ENCODE results near the gene A4GALT.

Gene A4GALT

DNA sequence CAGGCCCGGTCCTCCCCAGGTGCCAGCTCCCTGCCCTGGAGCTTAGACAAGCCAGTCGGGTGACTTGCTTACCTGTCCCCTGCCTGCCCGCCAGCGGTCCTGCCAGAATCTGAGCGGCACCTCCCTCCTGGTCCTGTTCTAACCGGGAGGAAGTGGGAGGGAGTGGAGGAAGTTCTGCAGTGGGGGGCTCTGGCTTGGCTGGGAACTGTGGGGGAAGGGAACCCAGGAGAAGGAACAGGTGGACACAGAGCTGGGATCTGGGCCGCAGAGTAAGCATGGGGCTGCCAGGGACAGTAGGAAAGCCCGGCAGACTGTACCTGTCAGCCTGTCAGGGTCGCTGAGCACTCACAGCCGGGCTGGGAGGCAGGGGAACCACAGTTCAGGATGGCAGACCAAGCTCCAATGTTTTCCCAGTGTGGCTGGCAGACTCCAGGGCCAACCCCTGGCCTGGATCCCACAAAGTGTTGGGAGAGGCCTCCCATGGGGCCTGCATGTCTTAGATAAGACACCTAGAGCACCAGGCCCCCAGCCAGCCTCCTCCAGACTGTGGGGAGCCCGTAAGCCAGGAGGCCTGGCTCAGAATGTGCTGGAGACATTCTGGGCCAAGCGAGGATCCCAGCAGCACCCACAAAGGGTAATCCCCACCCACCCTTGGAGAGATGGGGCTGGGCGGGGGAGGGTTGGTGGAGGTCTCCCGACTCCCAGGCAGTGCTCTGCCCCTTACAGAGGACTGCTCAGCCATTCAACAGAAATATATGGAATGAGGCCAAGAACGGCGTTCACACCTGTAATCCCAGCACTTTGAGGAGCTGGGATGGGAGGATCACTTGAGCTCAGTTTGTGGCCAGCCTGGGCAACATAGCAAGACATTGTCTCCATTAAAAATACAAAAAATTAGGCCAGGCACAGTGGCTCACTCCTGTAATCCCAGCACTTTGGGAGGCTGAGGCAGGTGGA, 73.8 kb downstream of the A4GALT start:
- DNase-seq = no peak

DNA sequence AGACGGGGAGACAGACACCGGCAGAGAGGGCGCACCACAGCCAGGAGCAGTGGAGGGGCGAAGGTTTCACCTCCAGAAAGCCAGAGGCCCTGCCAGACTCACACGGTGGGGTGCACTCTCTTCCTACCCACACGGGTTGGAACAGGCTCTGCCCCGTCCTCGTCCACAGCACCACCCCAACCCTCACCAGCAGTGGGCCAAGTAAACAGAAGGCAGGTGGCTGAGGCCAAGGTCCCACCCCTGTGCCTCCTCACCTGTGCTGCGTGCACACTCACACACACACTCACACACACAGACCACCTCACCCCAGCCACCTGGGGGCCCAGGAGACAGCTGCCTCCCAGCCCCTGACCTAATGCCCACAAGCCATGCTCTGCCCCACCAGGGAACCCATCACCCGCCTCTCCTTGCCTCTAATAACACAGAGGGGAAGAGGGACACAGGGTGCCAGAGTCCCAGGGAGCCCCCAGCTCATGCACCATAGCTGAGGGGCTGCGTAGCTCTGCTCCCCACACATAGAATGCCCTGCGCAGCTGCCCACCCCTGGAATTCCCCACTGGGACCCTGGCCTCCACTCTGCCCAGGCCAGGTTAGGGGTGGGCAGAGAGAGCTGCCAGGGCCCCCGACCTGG, 74.6 kb downstream of the A4GALT start:
- no peak for DNase-seq

DNA sequence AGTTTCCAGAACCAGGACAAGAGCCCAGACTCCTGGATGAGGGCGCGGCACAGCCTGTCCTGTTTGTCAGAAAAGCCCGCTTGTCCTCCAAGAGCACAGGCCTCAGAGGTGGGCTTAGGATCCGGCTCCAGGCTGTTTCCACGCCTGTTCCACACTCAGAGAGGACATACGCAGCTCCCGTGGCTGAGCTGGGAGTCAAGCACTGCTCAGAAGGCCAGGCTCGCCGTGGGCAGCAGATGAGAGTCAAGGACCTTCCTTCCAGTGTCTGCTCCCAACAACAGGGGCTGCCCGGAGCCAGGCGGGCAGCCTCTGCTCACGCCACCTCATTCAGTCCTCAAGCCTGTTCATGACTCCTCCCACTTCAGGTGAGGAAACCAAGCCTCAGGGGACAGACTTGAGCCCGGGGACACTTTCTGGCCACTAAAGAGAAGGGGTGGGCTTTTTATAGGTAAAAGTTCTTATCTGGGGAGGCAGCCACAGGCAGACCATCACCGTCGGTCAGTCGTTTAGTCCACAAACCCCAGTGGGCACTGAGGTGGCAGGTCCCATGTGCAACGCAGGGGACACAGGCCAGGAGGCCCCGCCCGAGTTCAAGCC, 75.2 kb downstream of the A4GALT start:
- DNase-seq = peak; percentile 68

DNA sequence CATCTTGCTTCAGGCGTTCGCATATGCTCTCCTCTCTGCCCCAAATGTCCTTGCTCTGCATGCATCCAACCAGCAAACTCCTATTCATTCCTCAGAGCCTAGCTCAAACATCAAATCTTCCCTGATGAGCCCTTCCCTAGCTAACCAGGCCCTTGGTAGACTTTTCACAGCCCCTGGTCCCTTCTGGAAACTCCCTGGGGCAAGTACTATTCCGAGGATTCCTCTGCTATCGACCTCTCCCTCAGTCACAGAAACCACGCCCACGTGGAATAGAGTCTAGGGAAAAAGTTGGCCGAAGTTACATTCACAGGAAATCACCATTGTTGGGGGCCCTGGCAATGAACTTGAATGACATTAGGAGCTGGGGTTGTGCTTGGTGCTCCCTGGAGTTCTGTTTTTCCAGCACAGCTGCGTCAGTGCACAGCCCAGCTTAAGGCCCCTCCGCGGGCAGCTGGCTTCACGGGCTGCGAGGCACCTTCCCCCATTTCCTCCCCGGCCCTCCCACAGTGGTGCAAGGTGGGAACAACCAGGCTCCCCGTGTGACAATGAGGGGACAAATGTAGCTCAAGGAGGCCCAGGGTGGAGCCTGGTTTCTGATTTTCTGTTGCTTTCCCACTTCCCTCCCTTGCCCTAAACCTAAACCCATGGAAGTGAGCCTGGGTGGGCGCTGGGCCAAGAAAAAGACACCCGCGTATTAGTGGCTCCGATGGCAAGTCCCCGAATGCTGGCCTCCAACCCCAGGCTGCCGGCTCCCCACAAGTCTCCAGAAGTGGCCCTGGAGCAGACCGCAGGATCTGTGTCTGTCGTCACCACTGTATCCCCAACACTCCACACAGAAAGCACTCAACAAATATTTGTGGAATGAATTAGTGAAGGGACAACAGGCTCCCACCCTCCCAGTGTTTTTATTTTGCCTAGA, 76.0 kb downstream of the A4GALT start:
- peak; percentile 75 for DNase-seq

DNA sequence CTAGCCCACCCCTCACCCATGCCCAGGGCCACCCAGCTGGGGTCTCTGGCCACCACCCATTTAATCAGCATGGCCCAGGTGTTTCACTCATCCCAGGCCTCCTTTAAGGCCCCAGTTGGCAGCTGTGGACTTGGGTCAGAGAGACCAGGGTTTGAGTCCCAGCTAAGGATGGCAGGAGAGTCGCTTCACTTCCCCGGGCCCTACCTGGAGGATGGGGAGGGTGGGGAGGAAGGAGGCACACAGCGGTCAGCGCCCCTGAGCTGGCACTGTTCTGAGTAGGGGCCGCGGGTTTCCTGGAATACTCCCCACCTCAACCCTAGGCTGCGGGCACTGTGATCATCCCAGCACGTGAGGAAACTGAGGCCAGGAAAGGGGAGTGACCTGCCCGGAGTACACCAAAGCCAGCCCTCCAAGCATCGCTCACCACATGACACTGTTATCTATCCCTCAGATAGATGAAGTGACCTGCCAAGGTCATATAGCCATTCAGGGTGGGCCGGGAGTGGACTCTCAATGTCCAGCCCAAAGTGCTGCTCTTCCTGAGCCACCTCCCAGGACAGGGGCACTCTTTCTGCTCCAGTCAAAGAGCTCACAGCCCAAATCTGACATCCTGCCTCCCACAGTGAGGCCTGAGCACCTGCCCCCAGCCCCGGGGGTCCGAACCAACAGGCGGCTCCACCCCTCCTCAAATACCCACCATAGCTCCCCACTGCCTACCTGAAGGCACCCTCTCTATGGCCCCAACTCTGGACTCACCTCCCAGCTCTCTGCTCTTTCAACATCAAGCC, 76.8 kb downstream of the A4GALT start:
- no peak for DNase-seq

DNA sequence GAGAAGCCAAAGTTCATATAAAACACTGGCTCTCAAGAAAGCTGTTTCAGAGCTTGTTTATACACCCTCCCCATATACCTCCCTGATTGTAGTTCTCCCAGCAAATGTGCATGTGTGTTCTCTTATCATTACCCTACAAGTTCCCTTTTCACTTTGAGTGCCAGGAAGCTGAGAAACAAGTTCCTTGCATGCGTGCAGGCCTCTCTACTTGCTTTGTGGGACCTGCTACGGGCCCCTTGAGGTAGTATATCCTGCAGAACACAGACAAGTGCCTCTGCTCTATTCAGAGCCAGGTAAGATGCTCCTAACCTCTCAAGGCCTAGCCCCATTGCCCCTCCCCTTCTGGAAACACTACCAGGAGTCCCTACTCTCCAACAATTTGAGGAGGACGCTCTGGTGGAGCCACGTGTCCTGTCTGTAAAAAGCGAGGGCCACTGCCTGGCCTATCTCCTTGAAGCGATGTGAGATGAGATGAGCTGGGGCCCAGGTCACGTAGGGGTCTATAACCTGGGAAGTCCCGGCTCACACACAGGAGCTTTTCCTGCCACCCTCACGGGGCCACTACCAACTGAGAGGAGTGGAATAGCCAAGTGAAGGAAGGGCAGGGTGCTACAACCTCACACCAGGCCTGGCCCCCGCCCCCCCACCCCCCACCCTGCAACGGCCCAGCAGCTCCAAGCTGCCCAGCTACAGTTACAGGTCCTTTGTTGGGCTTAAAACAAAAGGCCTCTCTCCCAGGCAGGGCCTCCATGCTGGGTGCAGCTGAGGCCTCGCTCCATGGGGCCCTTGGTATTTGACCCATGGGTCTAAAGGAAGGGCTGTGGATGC, 77.7 kb downstream of the A4GALT start:
- peak; percentile 18 for DNase-seq

All from right hindlimb (tissue), 1 donor.